ENCODE data around the gene KCTD2.
A peak's percentile ranks its signal among the peaks of the same experiment; 100 is the strongest.
"Not testable (repeated sequence)": the region's sequence is repeated elsewhere in the genome, so short reads cannot be mapped to it uniquely, and the experiment has no call there.

Gene KCTD2

GRCh38 chr17:75046407-75047289 lies at the start of gene KCTD2, which contains the start of gene ATP5PD:
Gene KCTD2 (plus strand): TSS chr17:75047225. CDS start chr17:75047251, 26 bp downstream.
Gene ATP5PD (minus strand): TSS chr17:75046969. CDS start chr17:75042650, 4,319 bp downstream.
- peak; percentile 94 for DNase-seq (ENCODE audit: low spot score)

- no peak for DNase-seq (ENCODE audit: low spot score)
Measured at GRCh38 chr17:74998783-74999182, 48.2 kb upstream of the KCTD2 start.

GRCh38 chr17:74999523-74999922 lies 47.5 kb upstream of the KCTD2 start:
- DNase-seq (ENCODE audit: low spot score): no peak

GRCh38 chr17:75001915-75002843 lies 44.8 kb upstream of the KCTD2 start:
- no peak for DNase-seq (ENCODE audit: low spot score)

GRCh38 chr17:75003070-75003956 lies 43.7 kb upstream of the KCTD2 start:
- no peak for DNase-seq (ENCODE audit: low spot score)

GRCh38 chr17:75003957-75004355 lies 43.1 kb upstream of the KCTD2 start:
- no peak for DNase-seq (ENCODE audit: low spot score)

GRCh38 chr17:75004371-75004770 lies 42.7 kb upstream of the KCTD2 start:
- DNase-seq (ENCODE audit: low spot score): no peak

- no peak for DNase-seq (ENCODE audit: low spot score)
Measured at GRCh38 chr17:75005291-75005690, 41.7 kb upstream of the KCTD2 start.

- not testable (repeated sequence) for DNase-seq (ENCODE audit: low spot score)
Measured at GRCh38 chr17:75006084-75006483, 40.9 kb upstream of the KCTD2 start.

- no peak for DNase-seq (ENCODE audit: low spot score)
Measured at GRCh38 chr17:75006653-75007052, 40.4 kb upstream of the KCTD2 start.

- DNase-seq (ENCODE audit: low spot score): no peak
Measured at GRCh38 chr17:75008373-75008772, 38.7 kb upstream of the KCTD2 start.

- DNase-seq (ENCODE audit: low spot score): no peak
Measured at GRCh38 chr17:75009139-75009724, 37.8 kb upstream of the KCTD2 start.

GRCh38 chr17:75010683-75011400 lies 36.2 kb upstream of the KCTD2 start:
- no peak for DNase-seq (ENCODE audit: low spot score)

- no peak for DNase-seq (ENCODE audit: low spot score)
Measured at GRCh38 chr17:75011401-75012095, 35.5 kb upstream of the KCTD2 start.

GRCh38 chr17:75012096-75012345 lies 35.0 kb upstream of the KCTD2 start:
- DNase-seq (ENCODE audit: low spot score): no peak

- peak; percentile 79 for DNase-seq (ENCODE audit: low spot score)
Measured at GRCh38 chr17:75012346-75013091, 34.5 kb upstream of the KCTD2 start, which contains the start of gene MRPL58. Gene MRPL58 (plus strand): TSS chr17:75012670. CDS start chr17:75012687, 17 bp downstream.

GRCh38 chr17:75013092-75013559 lies 33.9 kb upstream of the KCTD2 start:
- no peak for DNase-seq (ENCODE audit: low spot score)

- DNase-seq (ENCODE audit: low spot score): no peak
Measured at GRCh38 chr17:75019146-75019545, 27.9 kb upstream of the KCTD2 start.

GRCh38 chr17:75019710-75020109 lies 27.3 kb upstream of the KCTD2 start:
- no peak for DNase-seq (ENCODE audit: low spot score)

Measured in kidney capillary endothelial cell (primary cell).